Measurements from ENCODE around the gene PRSS21. TPM values are rescaled to one million over a fixed set of nuclear protein-coding genes. Genes with fewer than 3 reads are reported as not detected.

The PRSS21 gene
- total and polyA plus RNA-seq, 10 of the 15 experiments (the other 5 are each of a cell fraction or from before 2014, with no cell fraction given), result 5.3 to 73.4 (median 40.1) TPM; not detected in 1

- Histone ChIP-seq H3K9ac (ENCODE audit: control insufficient read depth, insufficient read depth, low read length) (no peak overlapping the region), H3K9me3 (replicated peaks; ENCODE audit: control insufficient read depth, insufficient read depth, low read length) (no peaks in the 10 kb centered on the region), H2AFZ (ENCODE audit: control insufficient read depth, low read depth, low read length) (no peak overlapping the region), H3K79me2 (ENCODE audit: control insufficient read depth, insufficient read depth, low read length) (no peaks in the 10 kb centered on the region), H3K4me1 (ENCODE audit: control insufficient read depth, insufficient read depth, low read length) (no peaks in the 10 kb centered on the region), H4K20me1 (ENCODE audit: control insufficient read depth, insufficient read depth) (no peaks in the 10 kb centered on the region), H3K4me3 (no peak overlapping the region), H3K4me2 (ENCODE audit: control insufficient read depth, insufficient read depth) (no peak overlapping the region), H3K27me3 (replicated peaks in 1 of 2; ENCODE audit: control insufficient read depth in 2 of 2, insufficient read depth in 2 of 2, low read length in 1 of 2) (peaks cover 2 to 7% of the 10 kb centered on the region in 2 experiments; a peak in 3 of 4 replicates), H3K36me3 (ENCODE audit: control insufficient read depth in 2 of 2, insufficient read depth in 2 of 2, low read length in 1 of 2) (no peaks in the 10 kb centered on the region), H3K27ac (ENCODE audit: control insufficient read depth, insufficient read depth) (no peak overlapping the region)
- DNase-seq (ENCODE audit: low read depth, low spot score) (no peak), FAIRE-seq (no peak), ATAC-seq (no peak; the same call in 2 of the 3 replicates)
- CTCF ChIA-PET, result no interaction called here
- no peak for TF ChIP-seq POLR2AphosphoS5 (IDR thresholded peaks at IDR 0.05; ENCODE audit: low read length)
- no peak for TF ChIP-seq YBX1 (IDR thresholded peaks at IDR 0.05)
- TF ChIP-seq CBX5 (IDR thresholded peaks at IDR 0.05; ENCODE audit: low read depth), result no peak
- TF ChIP-seq, protein P1, sequence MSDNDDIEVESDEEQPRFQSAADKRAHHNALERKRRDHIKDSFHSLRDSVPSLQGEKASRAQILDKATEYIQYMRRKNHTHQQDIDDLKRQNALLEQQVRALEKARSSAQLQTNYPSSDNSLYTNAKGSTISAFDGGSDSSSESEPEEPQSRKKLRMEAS (IDR thresholded peaks at IDR 0.05; ENCODE audit: low read depth, low read length), result no peak
- TF ChIP-seq SUPT20H (IDR thresholded peaks at IDR 0.05; ENCODE audit: borderline replicate concordance, control insufficient read depth, low read depth, low read length), result no peak
- TF ChIP-seq, protein P2, sequence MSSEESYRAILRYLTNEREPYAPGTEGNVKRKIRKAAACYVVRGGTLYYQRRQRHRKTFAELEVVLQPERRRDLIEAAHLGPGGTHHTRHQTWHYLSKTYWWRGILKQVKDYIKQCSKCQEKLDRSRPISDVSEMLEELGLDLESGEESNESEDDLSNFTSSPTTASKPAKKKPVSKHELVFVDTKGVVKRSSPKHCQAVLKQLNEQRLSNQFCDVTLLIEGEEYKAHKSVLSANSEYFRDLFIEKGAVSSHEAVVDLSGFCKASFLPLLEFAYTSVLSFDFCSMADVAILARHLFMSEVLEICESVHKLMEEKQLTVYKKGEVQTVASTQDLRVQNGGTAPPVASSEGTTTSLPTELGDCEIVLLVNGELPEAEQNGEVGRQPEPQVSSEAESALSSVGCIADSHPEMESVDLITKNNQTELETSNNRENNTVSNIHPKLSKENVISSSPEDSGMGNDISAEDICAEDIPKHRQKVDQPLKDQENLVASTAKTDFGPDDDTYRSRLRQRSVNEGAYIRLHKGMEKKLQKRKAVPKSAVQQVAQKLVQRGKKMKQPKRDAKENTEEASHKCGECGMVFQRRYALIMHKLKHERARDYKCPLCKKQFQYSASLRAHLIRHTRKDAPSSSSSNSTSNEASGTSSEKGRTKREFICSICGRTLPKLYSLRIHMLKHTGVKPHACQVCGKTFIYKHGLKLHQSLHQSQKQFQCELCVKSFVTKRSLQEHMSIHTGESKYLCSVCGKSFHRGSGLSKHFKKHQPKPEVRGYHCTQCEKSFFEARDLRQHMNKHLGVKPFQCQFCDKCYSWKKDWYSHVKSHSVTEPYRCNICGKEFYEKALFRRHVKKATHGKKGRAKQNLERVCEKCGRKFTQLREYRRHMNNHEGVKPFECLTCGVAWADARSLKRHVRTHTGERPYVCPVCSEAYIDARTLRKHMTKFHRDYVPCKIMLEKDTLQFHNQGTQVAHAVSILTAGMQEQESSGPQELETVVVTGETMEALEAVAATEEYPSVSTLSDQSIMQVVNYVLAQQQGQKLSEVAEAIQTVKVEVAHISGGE (CRISPR knock-in tag; IDR thresholded peaks at IDR 0.05), result no peak
- TF ChIP-seq IKZF1 (conservative IDR thresholded peaks at IDR 0.05), result no peak
- no peak for TF ChIP-seq E2F4 (IDR thresholded peaks at IDR 0.05; ENCODE audit: low read depth, low read length)
- intact Hi-C loops (cut with micrococcal nuclease; ENCODE audit: unreplicated experiment), result no loop called here
- no TSS peak for BruUV-seq (replicated peaks)
- POLR2A ChIA-PET, result no interaction called here
- in situ Hi-C loops (cut with MboI), result no loop called here
- RAD21 ChIA-PET (ENCODE audit: unreplicated experiment), result no interaction called here
- SMC1A ChIA-PET (ENCODE audit: uncharacterized antibody, unreplicated experiment), result no interaction called here
- 32% methylated on average over 15 of the region's 15 CpGs for whole genome bisulfite sequencing (ENCODE audit: insufficient coverage, insufficient replicate concordance, low lambda C conversion rate, missing lambda C conversion rate)
Observed at GRCh38 chr16:2786061-2786825, 30.8 kb upstream of the PRSS21 start.

All from GM12878 (cell line).